Measurements from ENCODE around the gene B2M. TPM values are rescaled to one million over a fixed set of nuclear protein-coding genes. Genes with fewer than 3 reads are reported as not detected.

The B2M gene
- total RNA-seq, 1 experiment from 2014 or later, result 81.0 TPM

DNA sequence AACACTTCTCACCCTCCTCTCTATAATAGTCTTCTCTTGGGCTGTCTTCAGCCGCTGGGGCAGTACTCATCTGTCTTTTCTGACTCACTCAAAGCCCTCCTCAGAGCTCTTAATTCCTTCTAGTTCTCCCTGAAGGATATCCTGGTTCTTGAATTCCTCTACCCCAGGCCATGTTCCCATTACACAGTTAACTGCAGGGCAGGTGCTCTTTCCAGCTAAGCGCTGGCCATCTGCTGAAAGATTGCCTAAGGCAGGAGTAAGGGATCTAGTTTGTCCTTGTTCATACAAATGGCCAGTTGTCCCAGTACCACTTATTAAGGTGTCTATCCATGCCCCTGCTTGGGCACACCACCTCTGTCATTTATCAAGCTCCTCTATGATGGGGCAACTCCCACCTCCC, 37.7 kb upstream of the B2M start:
- WGBS (ENCODE audit: extremely low coverage, insufficient read length, low lambda C conversion rate), result no CpG with 5 or more reads among the region's 2 CpGs
- no peak overlapping the region for H2AFZ ChIP-seq (ENCODE audit: low read length)
- no peaks in the 10 kb centered on the region for H3K9me3 Mint-ChIP-seq

More for the DNA sequence above, 37.7 kb upstream of the B2M start:
- Histone ChIP-seq H2BK20ac (ENCODE audit: low read depth, low read length, poor library complexity, severe bottlenecking) (no peak overlapping the region), H4K8ac (replicated peaks; ENCODE audit: insufficient read length, low read depth, low read length) (no peak overlapping the region), H3K9ac (ENCODE audit: extremely low read depth, insufficient read length, low read length) (no peak overlapping the region), H2AK5ac (ENCODE audit: insufficient read length, low read length) (no peak overlapping the region), H3K23ac (ENCODE audit: insufficient read length, low read depth, low read length) (no peak overlapping the region), H3K27me3 (ENCODE audit: insufficient read depth, low read length) (no peaks in the 10 kb centered on the region), H3K4ac (ENCODE audit: low read depth, low read length) (no peak overlapping the region), H4K5ac (ENCODE audit: insufficient read length, low read depth, low read length) (no peak overlapping the region), H3K4me2 (ENCODE audit: insufficient read depth, insufficient read length, low read length) (no peak overlapping the region), H2BK5ac (ENCODE audit: insufficient read length, low read length) (no peak overlapping the region), H3K79me1 (ENCODE audit: insufficient read depth, low read depth, low read length, poor library complexity, severe bottlenecking) (no peaks in the 10 kb centered on the region), H4K20me1 (ENCODE audit: control insufficient read depth, insufficient read depth, insufficient read length) (no peaks in the 10 kb centered on the region), H2BK120ac (ENCODE audit: low read depth, low read length, poor library complexity, severe bottlenecking) (no peak overlapping the region), H3K27ac (ENCODE audit: insufficient read length, low read depth, low read length) (no peak overlapping the region), H2BK12ac (ENCODE audit: insufficient read length, low read depth, low read length) (no peak overlapping the region), H3K18ac (ENCODE audit: insufficient read length, low read depth, low read length) (no peak overlapping the region), H3K9me3 (ENCODE audit: control insufficient read depth, low read depth, low read length) (no peaks in the 10 kb centered on the region), H2BK15ac (ENCODE audit: low read depth, low read length) (no peak overlapping the region), H3K14ac (ENCODE audit: insufficient read depth, low read length) (no peak overlapping the region), H3K79me2 (ENCODE audit: insufficient read depth, low read length) (no peaks in the 10 kb centered on the region), H4K91ac (ENCODE audit: insufficient read length, low read depth, low read length) (no peak overlapping the region), H3T11ph (ENCODE audit: low read length) (no peak overlapping the region), H3K56ac (ENCODE audit: insufficient read length, low read depth, low read length) (no peak overlapping the region), H3K4me1 (ENCODE audit: insufficient read depth, low read length) (no peaks in the 10 kb centered on the region), H3K23me2 (ENCODE audit: insufficient read length, low read depth, low read length, poor library complexity, severe bottlenecking) (no peaks in the 10 kb centered on the region)
- H3K27ac Mint-ChIP-seq, result no peak overlapping the region
- H3K4me1 Mint-ChIP-seq, result peaks cover 0 to 4% of the 10 kb centered on the region in 2 experiments; a peak in 1 of 4 replicates
- H3K36me3 Mint-ChIP-seq (ENCODE audit: insufficient read depth in 1 of 3, low read depth in 3 of 3), result no peaks in the 10 kb centered on the region; a peak in 1 of 7 replicates
- no peak for TF ChIP-seq CTCF (conservative IDR thresholded peaks at IDR 0.05)
- peaks cover 3% of the 10 kb centered on the region for H3K27me3 Mint-ChIP-seq (ENCODE audit: low read depth)
- H3K4me3 Mint-ChIP-seq, result no peak overlapping the region
- no peak for DNase-seq
